Endodermal cell (in vitro differentiated cells): ENCODE results near the gene TMEM154. TPM values are rescaled to one million over a fixed set of nuclear protein-coding genes. Genes with fewer than 3 reads are reported as not detected.

Experiments
- DNase-seq: peaks from one replicate; pipeline ENCODE4 v3.0.0-alpha.2; 2017
- H3K27ac ChIP-seq: 2 replicates; pipeline ENCODE4 v1.5.1; 2013; ENCODE audit warnings: mild to moderate bottlenecking, low read depth, low read length, moderate library complexity
- H3K27me3 ChIP-seq: 2 replicates; pipeline ENCODE4 v1.6.1; 2013; ENCODE audit warnings: mild to moderate bottlenecking, low read length, moderate library complexity; ENCODE audit not compliant: insufficient read depth, control insufficient read depth, poor library complexity, severe bottlenecking
- H3K36me3 ChIP-seq: 2 replicates; pipeline ENCODE4 v1.7.0; 2013; ENCODE audit warnings: mild to moderate bottlenecking, low read length, moderate library complexity; ENCODE audit not compliant: control insufficient read depth, insufficient read depth
- H3K4me1 ChIP-seq: one replicate; pipeline ENCODE4 v1.7.0; 2013; ENCODE audit warnings: low read length; ENCODE audit not compliant: control insufficient read depth, insufficient read depth
- H3K4me3 ChIP-seq: 2 replicates; pipeline ENCODE4 v1.5.1; 2013; ENCODE audit warnings: mild to moderate bottlenecking, low read length, moderate library complexity
- H3K9ac ChIP-seq: 2 replicates; pipeline ENCODE4 v1.6.1; 2013; ENCODE audit warnings: mild to moderate bottlenecking, low read length, moderate library complexity; ENCODE audit not compliant: poor library complexity, severe bottlenecking; ENCODE audit errors: extremely low read depth
- H3K9me3 ChIP-seq: 2 replicates; pipeline ENCODE4 v1.6.1; 2013; ENCODE audit warnings: mild to moderate bottlenecking, low read length, moderate library complexity; ENCODE audit not compliant: control insufficient read depth
- H3K27ac Mint-ChIP-seq: 2 replicates; pipeline ENCODE4 v1.8.0; 2020; ENCODE audit warnings: mixed read lengths
- H3K27me3 Mint-ChIP-seq: 2 replicates; pipeline ENCODE4 v1.8.0; 2021; ENCODE audit warnings: mild to moderate bottlenecking, mixed read lengths; ENCODE audit not compliant: insufficient read depth
- H3K36me3 Mint-ChIP-seq: 2 replicates; pipeline ENCODE4 v1.8.0; 2020; ENCODE audit warnings: low read depth, mixed read lengths
- H3K4me1 Mint-ChIP-seq: 2 replicates; pipeline ENCODE4 v1.8.0; 2020; ENCODE audit warnings: mixed read lengths
- H3K4me3 Mint-ChIP-seq: 2 replicates; pipeline ENCODE4 v1.8.0; 2020; ENCODE audit warnings: mild to moderate bottlenecking, moderate library complexity, mixed read lengths
- H3K9me3 Mint-ChIP-seq: 2 replicates; pipeline ENCODE4 v1.8.0; 2020; ENCODE audit warnings: mild to moderate bottlenecking, mixed read lengths
- WGBS, 2 experiments: methylation state at CpG; one replicate each; pipeline versions ENCODE4 v1.1.5 to v1.1.7; 2013; ENCODE audit warnings: missing lambda C conversion rate in 2 of 2, mixed read lengths in 1 of 2; ENCODE audit not compliant: insufficient coverage in 1 of 2, insufficient read length in 1 of 2; 5-methylcytosine and 5-hydroxymethylcytosine counted together
- total RNA-seq, 2 donors: library from RNA; stranded (reverse); fragmentation: NEBNext Ultra II Directional in 1 of 2; extraction: Animal tissue kit (Norgen Biotek cat#: 25700) in 1 of 2; gene quantifications; 2 replicates in 1 of 2; 3 replicates in 1 of 2; pipeline ENCODE4 v1.2.1, GENCODE V29; 2021
- TF ChIP-seq, protein P1 (sequence below): fragments of 200-600 bp; sonication (generic); conservative IDR thresholded peaks from 2 replicates; pipeline ENCODE4 v1.5.0; 2021; ENCODE audit warnings: antibody characterized with exemption, mild to moderate bottlenecking

TMEM154 gene
- total RNA-seq, 2 donors from 2014 or later, result 0.81 to 1.6 TPM

- Histone ChIP-seq H3K36me3 (no peaks in the 10 kb centered on the region), H3K4me3 (no peak overlapping the region), H3K9me3 (no peaks in the 10 kb centered on the region), H3K4me1 (no peaks in the 10 kb centered on the region), H3K27ac (no peak overlapping the region), H3K9ac (no peak overlapping the region), H3K27me3 (no peaks in the 10 kb centered on the region)
- DNase-seq, result no peak
- TF ChIP-seq, protein P1, sequence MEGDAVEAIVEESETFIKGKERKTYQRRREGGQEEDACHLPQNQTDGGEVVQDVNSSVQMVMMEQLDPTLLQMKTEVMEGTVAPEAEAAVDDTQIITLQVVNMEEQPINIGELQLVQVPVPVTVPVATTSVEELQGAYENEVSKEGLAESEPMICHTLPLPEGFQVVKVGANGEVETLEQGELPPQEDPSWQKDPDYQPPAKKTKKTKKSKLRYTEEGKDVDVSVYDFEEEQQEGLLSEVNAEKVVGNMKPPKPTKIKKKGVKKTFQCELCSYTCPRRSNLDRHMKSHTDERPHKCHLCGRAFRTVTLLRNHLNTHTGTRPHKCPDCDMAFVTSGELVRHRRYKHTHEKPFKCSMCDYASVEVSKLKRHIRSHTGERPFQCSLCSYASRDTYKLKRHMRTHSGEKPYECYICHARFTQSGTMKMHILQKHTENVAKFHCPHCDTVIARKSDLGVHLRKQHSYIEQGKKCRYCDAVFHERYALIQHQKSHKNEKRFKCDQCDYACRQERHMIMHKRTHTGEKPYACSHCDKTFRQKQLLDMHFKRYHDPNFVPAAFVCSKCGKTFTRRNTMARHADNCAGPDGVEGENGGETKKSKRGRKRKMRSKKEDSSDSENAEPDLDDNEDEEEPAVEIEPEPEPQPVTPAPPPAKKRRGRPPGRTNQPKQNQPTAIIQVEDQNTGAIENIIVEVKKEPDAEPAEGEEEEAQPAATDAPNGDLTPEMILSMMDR, result no peak
- H3K4me1 Mint-ChIP-seq, result peaks cover 8% of the 10 kb centered on the region
- no peaks in the 10 kb centered on the region for H3K27me3 Mint-ChIP-seq
- H3K4me3 Mint-ChIP-seq, result no peak overlapping the region
- H3K36me3 Mint-ChIP-seq, result no peaks in the 10 kb centered on the region
- no peaks in the 10 kb centered on the region for H3K9me3 Mint-ChIP-seq
- WGBS, 2 experiments, result no CpG with 5 or more reads among the region's 1 CpG
- no peak overlapping the region for H3K27ac Mint-ChIP-seq
These were observed 49.5 kb downstream of the TMEM154 start for GRCh38 chr4:152630324-152630723.

GRCh38 chr4:152629908-152630307 lies 49.9 kb downstream of the TMEM154 start:
- Histone ChIP-seq H3K27me3 (no peaks in the 10 kb centered on the region), H3K4me1 (no peaks in the 10 kb centered on the region), H3K9me3 (no peaks in the 10 kb centered on the region), H3K9ac (no peak overlapping the region), H3K27ac (no peak overlapping the region), H3K4me3 (no peak overlapping the region), H3K36me3 (no peaks in the 10 kb centered on the region)
- TF ChIP-seq, protein P1, result no peak
- H3K27me3 Mint-ChIP-seq, result no peaks in the 10 kb centered on the region
- peaks cover 8% of the 10 kb centered on the region for H3K4me1 Mint-ChIP-seq
- no peak overlapping the region for H3K4me3 Mint-ChIP-seq
- no peak for DNase-seq
- H3K27ac Mint-ChIP-seq, result no peak overlapping the region
- no peaks in the 10 kb centered on the region for H3K36me3 Mint-ChIP-seq
- no peaks in the 10 kb centered on the region for H3K9me3 Mint-ChIP-seq
- WGBS, 2 experiments, result 80 to 94% methylated on average over 1 to 3 of the region's 3 CpGs

DNA sequence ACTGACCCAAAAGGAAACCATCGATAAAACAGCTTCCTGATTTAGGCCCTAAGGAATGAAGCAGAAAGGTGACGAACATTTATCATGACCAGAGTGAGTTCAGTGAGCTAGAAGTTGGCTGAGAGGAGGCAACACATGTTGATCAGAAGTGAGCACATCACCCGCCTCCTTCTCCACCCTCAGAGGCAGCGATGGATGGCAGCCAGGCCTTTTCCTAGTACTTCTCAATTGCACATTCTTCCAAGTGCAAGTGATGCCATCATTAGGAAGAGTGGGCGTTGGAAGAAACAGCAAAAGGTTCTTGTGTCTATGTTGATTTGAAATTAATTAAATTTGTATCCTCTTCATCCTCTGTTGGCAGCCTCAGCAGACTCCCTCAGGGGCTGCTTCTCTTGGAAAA lies 51.7 kb downstream of the TMEM154 start:
- TF ChIP-seq, protein P1, result no peak
- no peak overlapping the region for H3K4me3 Mint-ChIP-seq
- no peaks in the 10 kb centered on the region for H3K27me3 Mint-ChIP-seq

More for the DNA sequence above, 51.7 kb downstream of the TMEM154 start:
- H3K27me3 ChIP-seq, result no peaks in the 10 kb centered on the region
- H3K4me1 Mint-ChIP-seq, result peaks cover 8% of the 10 kb centered on the region
- H3K9ac ChIP-seq, result no peak overlapping the region
- no peaks in the 10 kb centered on the region for H3K36me3 Mint-ChIP-seq
- no peaks in the 10 kb centered on the region for H3K9me3 Mint-ChIP-seq
- no peaks in the 10 kb centered on the region for H3K4me1 ChIP-seq
- H3K27ac ChIP-seq, result no peak overlapping the region
- no peak overlapping the region for H3K4me3 ChIP-seq
- 96 to 100% methylated on average over 2 to 5 of the region's 5 CpGs for WGBS, 2 experiments
- H3K27ac Mint-ChIP-seq, result no peak overlapping the region
- no peaks in the 10 kb centered on the region for H3K9me3 ChIP-seq
- no peaks in the 10 kb centered on the region for H3K36me3 ChIP-seq
- DNase-seq, result no peak
